Pancreas (tissue), 10 donors: ENCODE measurements around the gene RAD51B. TPM values are rescaled to one million over a fixed set of nuclear protein-coding genes. Genes with fewer than 3 reads are reported as not detected.

Source experiments
- ATAC-seq, 4 donors: fragments of 200-7000 bp; cut with Tn5 transposase; one replicate each; pipeline versions ENCODE4 v1.8.0 to v1.9.1; 2020; ENCODE audit warnings: mild to moderate bottlenecking in 4 of 4, moderate library complexity in 4 of 4
- DNase-seq, 6 donors: peaks; one replicate each; pipeline ENCODE4 v3.0.0-alpha.2; 2020
- FAIRE-seq: peaks from 2 replicates; lab custom pipeline; 2012; peaks lifted over from hg19 to GRCh38; lab: Jason Lieb, UNC
- H3K27ac ChIP-seq, 4 donors: fragments of 200-600 bp; sonication (generic); 1 replicate in 3 of 4; 2 replicates in 1 of 4; pipeline versions ENCODE4 v1.5.0 to v1.8.0; 2020
- H3K27me3 ChIP-seq, 4 donors: fragments of 200-600 bp; one replicate each; pipeline ENCODE4 v1.8.0; 2021
- H3K36me3 ChIP-seq, 3 donors: fragments of 200-600 bp; sonication (generic) in 1 of 3; one replicate each; pipeline versions ENCODE4 v1.5.0 to v1.8.0; 2020 to 2021
- H3K4me1 ChIP-seq, 3 donors: fragments of 200-600 bp; one replicate each; pipeline ENCODE4 v1.8.0; 2021
- H3K4me3 ChIP-seq, 4 donors: fragments of 200-600 bp; sonication (generic) in 2 of 4; one replicate each; pipeline versions ENCODE4 v1.5.0 to v1.8.0; 2020 to 2021
- H3K9me3 ChIP-seq, 4 donors: fragments of 200-600 bp; one replicate each; pipeline ENCODE4 v1.8.0; 2021
- CTCF ChIP-seq, 4 donors: fragments of 200-600 bp; sonication (generic) in 3 of 4; IDR thresholded peaks; one replicate each; pipeline versions ENCODE4 v1.5.0 to v1.8.0; 2021; ENCODE audit warnings: antibody characterized with exemption in 4 of 4
- WGBS, 2 donors: extraction: QIAGEN DNeasy Blood & Tissue Kit; methylation state at CpG; one replicate each; pipeline ENCODE4 v1.1.7; 2013; 5-methylcytosine and 5-hydroxymethylcytosine counted together
- intact Hi-C, 3 donors: fragments of 100-400 bp; cut with DNase I; formaldehyde crosslinking; loops; one replicate each; pipeline versions ENCODE4 v1.11.1 to v1.14.2; 2022
- polyA plus RNA-seq, 2 donors: library from polyadenylated mRNA; stranded (reverse); fragments of 200-250 nt; gene quantifications; one replicate each; pipeline ENCODE4 v1.2.3, GENCODE V29; 2013
- total RNA-seq, 6 donors: library from RNA; stranded (reverse); fragmentation: NEBNext Ultra II Directional in 4 of 6; extraction: Animal tissue kit (Norgen Biotek cat#: 25700) in 4 of 6; gene quantifications; one replicate each; pipeline versions ENCODE4 v1.2.1 to v1.2.4, GENCODE V29; 2021 to 2023
- donor health status: healthy with polysubstance abuse.
- donor health status: DM: no; HTN: no; CAD: no; lungs with moderate emphysema.
- donor health status: DM: no; HTN: no; CAD: no.
- donor health status: control.
- donor health status: control.
- donor health status: Bipolar disorder and iron deficiency.
- donor health status: DM: yes; HTN: yes; CAD: no.
- donor health status: DM: no; HTN: no; CAD: no.
- donor health status: DM: no; HTN: no; CAD: no.
- donor health status: DM: yes; HTN: yes; CAD: no.

The RAD51B gene
- total and polyA plus RNA-seq, 8 donors: 1.1 to 17.3 (median 5.8) TPM

GRCh38 chr14:68089146-68089731 lies 269.7 kb downstream of the RAD51B start:
- 75 to 80% methylated on average over 5 of the region's 5 CpGs for WGBS, 2 donors
- TF ChIP-seq CTCF (IDR thresholded peaks at IDR 0.05): no peak
- Histone ChIP-seq H3K4me3 (no peak overlapping the region), H3K36me3 (no peaks in the 10 kb centered on the region), H3K27ac (no peak overlapping the region), H3K27me3 (no peaks in the 10 kb centered on the region), H3K9me3 (no peaks in the 10 kb centered on the region), H3K4me1 (no peaks in the 10 kb centered on the region)
- no peak for FAIRE-seq
- intact Hi-C loops: no loop called here
- DNase-seq: no peak
- ATAC-seq: peak in 3 of 4 donors; percentile 40 to 85 (median 66)

GRCh38 chr14:68094158-68094557 lies 274.6 kb downstream of the RAD51B start:
- Histone ChIP-seq H3K4me3 (no peak overlapping the region), H3K27me3 (no peaks in the 10 kb centered on the region), H3K36me3 (no peaks in the 10 kb centered on the region), H3K9me3 (no peaks in the 10 kb centered on the region), H3K4me1 (peaks cover 0 to 2% (median 0%) of the 10 kb centered on the region in 3 donors), H3K27ac (no peak overlapping the region)
- no peak for TF ChIP-seq CTCF (IDR thresholded peaks at IDR 0.05)
- ATAC-seq (no peak), DNase-seq (no peak), FAIRE-seq (no peak)
- whole genome bisulfite sequencing, 2 donors: 68 to 72% methylated on average over 2 of the region's 2 CpGs
- intact Hi-C loops: no loop called here

GRCh38 chr14:68094752-68095151 lies 275.2 kb downstream of the RAD51B start:
- FAIRE-seq (no peak), ATAC-seq (no peak), DNase-seq (no peak)
- Histone ChIP-seq H3K4me3 (no peak overlapping the region), H3K36me3 (no peaks in the 10 kb centered on the region), H3K27me3 (no peaks in the 10 kb centered on the region), H3K27ac (no peak overlapping the region), H3K4me1 (peaks cover 5 to 6% (median 6%) of the 10 kb centered on the region in 3 donors), H3K9me3 (no peaks in the 10 kb centered on the region)
- intact Hi-C loops: no loop called here
- 60 to 61% methylated on average over 1 of the region's 1 CpG for WGBS, 2 donors
- TF ChIP-seq CTCF (IDR thresholded peaks at IDR 0.05): no peak

- FAIRE-seq: no peak
- 60% methylated on average over 3 of the region's 3 CpGs for WGBS, 2 donors
- intact Hi-C loops: no loop called here
Observed at GRCh38 chr14:68097727-68098126, 278.1 kb downstream of the RAD51B start.

More at GRCh38 chr14:68097727-68098126, 278.1 kb downstream of the RAD51B start:
- H3K4me1 ChIP-seq: peaks cover 5 to 9% (median 6%) of the 10 kb centered on the region in 3 donors
- H3K36me3 ChIP-seq: no peaks in the 10 kb centered on the region
- H3K9me3 ChIP-seq: no peaks in the 10 kb centered on the region
- H3K27me3 ChIP-seq: no peaks in the 10 kb centered on the region
- no peak for TF ChIP-seq CTCF (IDR thresholded peaks at IDR 0.05)
- H3K27ac ChIP-seq: no peak overlapping the region
- ATAC-seq (no peak), DNase-seq (no peak)
- no peak overlapping the region for H3K4me3 ChIP-seq
